ENCODE results near the gene MESP1. TPM values are rescaled to one million over a fixed set of nuclear protein-coding genes. Genes with fewer than 3 reads are reported as not detected.

The MESP1 gene
- total and polyA plus RNA-seq, 2 of the 8 experiments (the other 6 are each of a cell fraction or from before 2014, with no cell fraction given): 0.15 to 0.23 TPM

- Histone ChIP-seq H2AK5ac (ENCODE audit: low read depth, low read length) (no peak overlapping the region), H2BK5ac (ENCODE audit: low read depth, low read length) (no peak overlapping the region), H3K27me3 (replicated peaks in 1 of 4; ENCODE audit: control insufficient read depth in 3 of 4, extremely low read depth in 1 of 4, insufficient read depth in 3 of 4, low read length in 3 of 4) (no peaks in the 10 kb centered on the region), H3K9me3 (ENCODE audit: insufficient read depth in 2 of 2, low read depth in 1 of 2, low read length in 1 of 2) (no peaks in the 10 kb centered on the region), H3K4me2 (ENCODE audit: insufficient read depth in 1 of 2, low read depth in 2 of 2, low read length in 2 of 2) (no peak overlapping the region), H3K4me3 (ENCODE audit: extremely low read depth in 1 of 4, insufficient read depth in 2 of 4, low read depth in 3 of 4, low read length in 4 of 4) (no peak overlapping the region), H3K18ac (ENCODE audit: extremely low read depth, low read length) (no peak overlapping the region), H2BK15ac (ENCODE audit: low read length) (no peak overlapping the region), H2BK20ac (ENCODE audit: low read length) (no peak overlapping the region; the same call in 1 of the 2 replicates), H3K36me3 (ENCODE audit: control insufficient read depth in 2 of 4, insufficient read depth in 4 of 4, low read length in 3 of 4) (no peaks in the 10 kb centered on the region), H2BK120ac (replicated peaks; ENCODE audit: low read depth, low read length) (no peak overlapping the region), H3K4ac (replicated peaks; ENCODE audit: insufficient read length, low read depth, low read length) (no peak overlapping the region), H3K4me1 (replicated peaks in 1 of 4; ENCODE audit: control insufficient read depth in 3 of 4, insufficient read depth in 4 of 4, low read length in 3 of 4) (no peaks in the 10 kb centered on the region; a peak in 1 of 7 replicates), H3K79me2 (ENCODE audit: control insufficient read depth in 1 of 2, insufficient read depth in 2 of 2, low read length in 2 of 2) (no peaks in the 10 kb centered on the region), H4K5ac (ENCODE audit: insufficient read length, low read depth, low read length) (no peak overlapping the region), H4K20me1 (replicated peaks in 1 of 2; ENCODE audit: control insufficient read depth in 1 of 2, insufficient read depth in 2 of 2, low read length in 2 of 2) (no peaks in the 10 kb centered on the region), H3K27ac (ENCODE audit: low read depth, low read length) (no peak overlapping the region), H4K8ac (ENCODE audit: extremely low read depth, insufficient read depth, low read length) (peak overlapping the region; percentile 68), H3K23me2 (ENCODE audit: low read depth, low read length) (no peaks in the 10 kb centered on the region), H3K79me1 (ENCODE audit: low read depth, low read length) (no peaks in the 10 kb centered on the region), H3K56ac (replicated peaks; ENCODE audit: insufficient read length, low read depth, low read length) (no peak overlapping the region), H4K91ac (replicated peaks; ENCODE audit: insufficient read length, low read length) (no peak overlapping the region), H3K9ac (replicated peaks in 1 of 4; ENCODE audit: extremely low read depth in 1 of 4, low read depth in 3 of 4, low read length in 3 of 4) (no peak overlapping the region), H2BK12ac (ENCODE audit: low read depth, low read length) (no peak overlapping the region), H3K23ac (ENCODE audit: insufficient read length) (no peak overlapping the region), H2AFZ (ENCODE audit: low read length) (no peak overlapping the region), H3K14ac (ENCODE audit: insufficient read length) (no peak overlapping the region)
- POLR2A ChIA-PET (ENCODE audit: partially characterized antibody): no interaction called here
- 94% methylated on average over 13 of the region's 16 CpGs; no CpG with 5 or more reads in 1 of the 2 experiments for WGBS, 2 experiments (ENCODE audit: extremely low coverage in 1 of 2, insufficient coverage in 1 of 2, insufficient read length in 1 of 2, insufficient replicate concordance in 2 of 2, low coverage in 1 of 2, low lambda C conversion rate in 2 of 2, missing lambda C conversion rate in 1 of 2)
- DNase-seq (ENCODE audit: low read depth in 1 of 2, low spot score in 2 of 2) (no peak), FAIRE-seq (no peak)
- CTCF ChIA-PET (ENCODE audit: partially characterized antibody): interaction anchor here (0.6 to 10.6 kb wide), 5 partner anchors 11 to 109 kb away, joined by 3 to 153 read pairs (median 3); no protein-coding TSS in a partner anchor
- TF ChIP-seq TAF7 (optimal IDR thresholded peaks at IDR 0.05; ENCODE audit: borderline replicate concordance, low read depth, low read length): no peak
- TF ChIP-seq BRCA1 (IDR thresholded peaks at IDR 0.05; ENCODE audit: low read depth, low read length): no peak
- TF ChIP-seq PHF8 (conservative IDR thresholded peaks at IDR 0.05; ENCODE audit: low read depth, low read length): no peak
Observed at GRCh38 chr15:89766357-89767311, 15.6 kb upstream of the MESP1 start.
